Ammon's horn (tissue), 1 donor: Measurements from ENCODE around the gene MAPKAPK2.

Experiments
- DNase-seq: peaks from one replicate; pipeline ENCODE4 v3.0.0-alpha.2; 2016; ENCODE audit warnings: low spot score

Gene MAPKAPK2

GRCh38 chr1:206661161-206661820 is 23.4 kb upstream of the MAPKAPK2 start:
- no peak for DNase-seq

- DNase-seq, result no peak
Measured at GRCh38 chr1:206662396-206663092, 22.2 kb upstream of the MAPKAPK2 start.

- DNase-seq, result no peak
Measured at GRCh38 chr1:206663362-206663761, 21.3 kb upstream of the MAPKAPK2 start.

- peak; percentile 71 for DNase-seq
Measured at GRCh38 chr1:206663832-206664652, 20.7 kb upstream of the MAPKAPK2 start.

DNA sequence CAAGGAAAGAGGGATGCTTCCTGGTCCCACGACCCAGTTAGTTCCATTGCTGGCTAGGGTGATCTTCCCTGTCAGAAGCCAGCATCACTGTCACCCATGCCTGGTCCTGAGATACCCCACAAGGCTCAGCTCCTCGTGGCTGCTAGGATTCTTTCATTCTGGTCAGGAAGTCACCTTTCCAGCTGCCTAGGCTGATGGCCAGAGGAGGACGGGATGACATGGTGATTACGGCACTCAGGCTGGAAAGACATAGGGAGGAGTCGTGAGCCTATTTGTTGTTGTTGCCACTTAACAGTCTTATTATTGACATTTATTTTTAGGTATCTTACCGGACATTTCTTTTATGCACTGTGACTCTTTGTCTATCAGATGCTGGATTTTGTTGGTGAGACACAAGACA is 20.0 kb upstream of the MAPKAPK2 start:
- DNase-seq, result no peak

DNA sequence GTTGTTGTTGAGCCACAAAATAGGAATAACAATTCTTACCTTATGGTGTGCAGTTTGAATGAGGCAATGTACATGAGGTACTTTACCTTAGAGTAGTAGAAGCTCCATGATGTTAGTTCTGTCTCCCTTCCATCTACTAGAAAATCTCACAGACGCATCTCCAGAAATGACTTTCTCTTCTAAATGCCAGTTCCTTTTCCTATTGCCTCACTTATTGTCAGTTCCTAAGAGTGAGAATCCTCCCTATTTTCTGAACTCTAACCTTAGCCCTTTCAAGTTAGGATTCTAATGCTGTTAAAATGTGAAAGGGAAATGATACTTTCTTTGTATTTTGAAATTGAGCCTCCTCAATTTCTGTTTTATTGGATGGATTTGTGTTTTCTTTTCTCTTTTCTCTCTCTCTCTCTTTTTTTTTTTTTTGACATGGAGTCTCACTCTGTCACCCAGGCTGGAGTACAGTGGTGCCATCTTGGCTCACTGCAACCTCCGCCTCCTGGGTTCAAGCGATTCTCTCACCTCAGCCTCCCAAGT is 18.6 kb upstream of the MAPKAPK2 start:
- no peak for DNase-seq

GRCh38 chr1:206666954-206667665 is 17.6 kb upstream of the MAPKAPK2 start:
- DNase-seq, result no peak

- no peak for DNase-seq
Measured at GRCh38 chr1:206668351-206668750, 16.4 kb upstream of the MAPKAPK2 start.

- DNase-seq, result no peak
Measured at GRCh38 chr1:206668874-206669410, 15.8 kb upstream of the MAPKAPK2 start.

DNA sequence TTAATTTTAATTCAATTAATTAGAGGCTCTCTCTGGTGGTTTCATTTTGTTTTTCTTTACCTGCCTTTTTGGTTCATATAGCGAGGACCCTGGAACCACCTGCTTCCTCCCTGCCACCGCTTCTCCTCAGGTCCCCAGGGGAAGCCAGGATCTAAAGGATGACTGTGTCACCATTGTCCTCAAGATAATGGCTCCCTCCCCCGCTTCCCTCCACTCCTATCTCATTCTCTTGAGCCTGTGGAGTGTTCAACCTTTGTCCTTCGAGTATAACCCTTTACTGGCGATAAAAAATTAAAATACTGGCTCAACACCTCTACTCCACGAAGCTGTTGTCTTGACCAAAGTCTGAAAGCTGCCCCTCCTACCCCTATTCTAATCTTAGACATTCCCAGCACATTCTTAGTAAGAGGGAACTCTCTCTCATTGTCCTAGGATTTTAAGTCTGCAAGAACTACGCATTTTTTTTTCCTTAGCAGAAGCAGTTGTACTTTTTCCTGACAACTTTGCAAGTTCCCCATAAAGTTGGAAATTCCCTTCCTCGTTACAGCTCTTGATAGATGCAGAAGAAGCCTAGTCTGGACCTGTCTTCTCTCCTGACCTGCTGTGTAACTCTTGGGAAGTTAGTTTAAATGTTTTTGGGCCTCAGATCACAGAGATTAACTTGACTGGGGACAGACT is 12.6 kb upstream of the MAPKAPK2 start:
- DNase-seq, result no peak

- no peak for DNase-seq
Measured at GRCh38 chr1:206672844-206673758, 11.6 kb upstream of the MAPKAPK2 start.

- DNase-seq, result no peak
Measured at GRCh38 chr1:206674236-206674635, 10.5 kb upstream of the MAPKAPK2 start.

DNA sequence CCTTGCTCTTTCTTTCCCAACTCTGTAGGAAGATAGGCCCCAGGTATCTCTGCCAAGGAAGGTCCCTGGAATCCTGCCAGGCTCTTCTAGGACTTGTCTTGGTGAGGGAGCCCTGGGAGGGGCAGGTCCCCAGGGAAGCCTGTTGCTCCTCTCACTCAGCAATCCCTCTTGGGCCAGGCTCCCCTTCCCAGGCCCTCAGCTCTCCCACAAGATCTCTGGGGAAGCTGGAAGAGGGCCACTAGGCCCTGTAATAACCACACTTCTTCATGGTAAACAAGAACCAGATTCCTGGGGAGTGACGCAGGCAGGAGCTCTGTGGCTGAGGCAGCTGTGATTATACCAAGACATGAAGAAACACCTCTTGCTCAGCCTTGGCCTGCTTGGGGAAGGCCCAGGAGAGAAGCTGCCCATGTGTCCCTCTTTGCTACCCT is 9.9 kb upstream of the MAPKAPK2 start:
- DNase-seq, result no peak

DNA sequence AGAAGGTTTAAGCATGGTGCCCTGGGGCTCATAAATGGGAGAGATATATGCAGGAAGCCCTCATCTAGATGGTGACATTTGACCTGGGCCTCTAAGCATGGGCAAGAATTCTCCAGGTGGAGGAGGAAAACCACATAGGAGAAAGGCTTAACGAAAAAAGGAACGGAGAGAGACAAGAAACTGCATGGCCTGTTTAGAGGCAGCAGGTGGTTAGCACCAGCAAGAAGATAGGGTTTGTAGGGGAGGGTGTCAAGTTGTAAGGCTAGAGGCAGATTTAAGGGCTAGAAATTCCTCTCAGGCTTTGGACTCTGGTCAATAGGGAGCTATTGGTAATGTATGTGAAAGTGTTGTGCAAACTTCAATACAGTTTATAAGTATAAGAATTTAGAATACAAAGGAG is 8.2 kb upstream of the MAPKAPK2 start:
- no peak for DNase-seq

DNA sequence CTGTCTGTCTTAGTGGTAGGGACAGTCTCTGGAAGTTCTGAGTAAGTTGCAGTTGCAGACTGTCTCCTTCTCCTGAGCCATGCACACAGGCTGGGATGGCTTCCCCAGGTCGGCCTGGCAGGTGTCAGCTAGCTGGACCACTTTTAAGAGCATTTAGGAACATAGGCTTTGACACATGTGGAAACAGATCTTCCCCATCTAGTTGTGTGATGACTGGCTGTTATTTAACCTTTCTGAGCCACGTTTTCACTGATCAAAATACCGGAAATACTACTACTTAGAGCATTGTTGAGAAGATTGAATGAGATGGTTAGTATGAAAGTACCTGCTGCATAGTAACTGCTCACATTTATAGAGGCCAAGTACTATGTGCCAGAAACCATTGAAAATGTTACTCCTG is 6.2 kb upstream of the MAPKAPK2 start:
- DNase-seq, result no peak

- peak; percentile 54 for DNase-seq
Measured at GRCh38 chr1:206679738-206680211, 4.9 kb upstream of the MAPKAPK2 start.

- DNase-seq, result no peak
Measured at GRCh38 chr1:206680279-206680678, 4.4 kb upstream of the MAPKAPK2 start.

GRCh38 chr1:206681359-206681758 is 3.3 kb upstream of the MAPKAPK2 start:
- DNase-seq, result no peak

DNA sequence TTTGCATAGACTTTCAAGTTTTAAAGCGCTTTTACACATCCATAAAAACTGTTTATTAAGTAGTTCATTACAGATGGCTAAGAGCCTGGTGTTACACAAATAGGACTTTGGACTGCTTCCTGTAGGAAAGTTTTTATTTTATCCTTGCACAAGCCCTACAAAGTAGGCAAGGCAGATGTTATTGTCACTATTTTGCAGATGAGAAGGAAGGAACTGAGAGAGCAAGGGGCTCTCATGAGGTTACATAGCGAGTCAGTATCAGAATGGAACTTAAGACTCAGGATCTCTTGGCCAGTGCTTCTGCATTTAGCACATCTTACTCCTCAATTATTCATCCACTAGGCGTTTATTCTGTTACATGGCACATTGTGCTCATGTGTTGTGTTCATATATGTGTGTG is 2.6 kb upstream of the MAPKAPK2 start:
- DNase-seq, result no peak

DNA sequence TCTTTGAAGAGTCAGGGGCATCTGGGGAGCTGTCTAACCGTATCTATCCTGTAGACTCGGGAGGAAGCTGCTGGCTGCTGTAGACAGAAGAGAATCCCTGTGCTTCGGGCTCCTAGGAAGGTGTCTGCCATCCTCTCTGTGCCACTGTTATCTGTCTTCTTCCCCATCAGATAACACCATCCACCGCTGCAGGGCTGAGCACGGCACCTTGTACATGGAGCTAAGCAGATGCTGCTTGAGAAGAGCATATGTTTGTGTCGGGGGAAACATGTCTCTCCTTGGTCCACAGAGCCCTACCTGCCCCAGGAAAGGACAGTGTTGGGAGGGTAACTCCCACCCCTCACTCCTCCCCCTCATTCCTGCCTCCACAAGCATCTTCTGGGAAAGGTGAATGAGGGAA is 1.4 kb upstream of the MAPKAPK2 start:
- DNase-seq, result no peak
